SH-SY5Y (cell line): ENCODE measurements around the gene ZNF518A.

Experiments
- GATA2 ChIP-seq: IDR thresholded peaks from 2 replicates; pipeline ENCODE4 v1.6.1; 2011; ENCODE audit warnings: mild to moderate bottlenecking, low read depth, low read length
- GATA3 ChIP-seq: IDR thresholded peaks from 2 replicates; pipeline ENCODE4 v1.6.1; 2011; ENCODE audit warnings: low read depth, mild to moderate bottlenecking, low read length, moderate library complexity

Gene ZNF518A

GRCh38 chr10:96170230-96170629 is 40.1 kb downstream of the ZNF518A start:
- TF ChIP-seq GATA2 (no peak), GATA3 (no peak)

- TF ChIP-seq GATA3: no peak
- no peak for TF ChIP-seq GATA2
Observed at GRCh38 chr10:96172666-96173065, 42.6 kb downstream of the ZNF518A start.

- no peak for TF ChIP-seq GATA3
- TF ChIP-seq GATA2: no peak
Observed at GRCh38 chr10:96176985-96177384, 46.9 kb downstream of the ZNF518A start.

GRCh38 chr10:96188421-96188820 is 58.3 kb downstream of the ZNF518A start:
- no peak for TF ChIP-seq GATA3
- TF ChIP-seq GATA2: no peak

GRCh38 chr10:96188916-96189315 is 58.8 kb downstream of the ZNF518A start:
- TF ChIP-seq GATA3 (no peak), GATA2 (no peak)

- TF ChIP-seq GATA2: no peak
- TF ChIP-seq GATA3: no peak
Observed at GRCh38 chr10:96201525-96201924, 71.4 kb downstream of the ZNF518A start.

GRCh38 chr10:96205580-96205979 is 75.5 kb downstream of the ZNF518A start:
- TF ChIP-seq GATA3: no peak
- TF ChIP-seq GATA2: no peak

GRCh38 chr10:96208271-96208670 is 78.2 kb downstream of the ZNF518A start:
- TF ChIP-seq GATA2 (no peak), GATA3 (no peak)

GRCh38 chr10:96208946-96209345 is 78.8 kb downstream of the ZNF518A start:
- TF ChIP-seq GATA2 (no peak), GATA3 (no peak)

- TF ChIP-seq GATA2 (no peak), GATA3 (no peak)
Observed at GRCh38 chr10:96211764-96212163, 81.7 kb downstream of the ZNF518A start.

- TF ChIP-seq GATA2: no peak
- no peak for TF ChIP-seq GATA3
Observed at GRCh38 chr10:96212911-96213310, 82.8 kb downstream of the ZNF518A start.
